A673 (cell line): ENCODE results near the gene TOX4. TPM values are rescaled to one million over a fixed set of nuclear protein-coding genes. Genes with fewer than 3 reads are reported as not detected.

ENCODE experiments used
- BruUV-seq: library from RNA; stranded (reverse); fragments of 400-500 nt; replicated peaks from 2 replicates; lab custom pipeline; 2021; lab: Mats Ljungman, UMichigan
- CTCF ChIA-PET: fragments of 300-600 bp; sonication (Branson Sonifier 250); formaldehyde crosslinking; loops from one replicate; lab custom pipeline; 2022; ENCODE audit warnings: antibody characterized with exemption; lab: Charles Lee
- POLR2A ChIA-PET: fragments of 300-600 bp; sonication (Branson Sonifier 250); formaldehyde crosslinking; loops from one replicate; lab custom pipeline; 2022; ENCODE audit warnings: antibody characterized with exemption; ENCODE audit not compliant: low non-redundant PET; lab: Charles Lee
- DNase-seq: peaks from one replicate; pipeline ENCODE4 v3.0.0-alpha.2; 2015; ENCODE audit warnings: low spot score
- H3K27ac ChIP-seq: fragments of 200-600 bp; sonication (generic); 2 replicates; pipeline ENCODE4 v1.5.1; 2016; ENCODE audit warnings: mixed run types, low read depth, mild to moderate bottlenecking, mixed read lengths, antibody characterized with exemption, low read length; ENCODE audit not compliant: poor library complexity, severe bottlenecking
- H3K27me3 ChIP-seq: fragments of 200-600 bp; sonication (generic); replicated peaks from 2 replicates; pipeline ENCODE4 v1.6.1; 2017; ENCODE audit warnings: mixed run types, low read depth, mild to moderate bottlenecking, mixed read lengths, antibody characterized with exemption, low read length; ENCODE audit not compliant: insufficient read depth, poor library complexity
- H3K36me3 ChIP-seq: fragments of 200-600 bp; sonication (generic); 2 replicates; pipeline ENCODE4 v1.6.1; 2016; ENCODE audit warnings: mixed run types, mild to moderate bottlenecking, mixed read lengths, antibody characterized with exemption, low read length; ENCODE audit not compliant: insufficient read depth, poor library complexity, severe bottlenecking
- H3K4me1 ChIP-seq: fragments of 200-600 bp; sonication (generic); 2 replicates; pipeline ENCODE4 v1.6.1; 2017; ENCODE audit warnings: mixed run types, mild to moderate bottlenecking, mixed read lengths, antibody characterized with exemption, low read length; ENCODE audit not compliant: insufficient read depth, poor library complexity, severe bottlenecking
- H3K4me3 ChIP-seq: fragments of 200-600 bp; sonication (generic); 2 replicates; pipeline ENCODE4 v1.5.1; 2016; ENCODE audit warnings: low read depth, mixed run types, mild to moderate bottlenecking, mixed read lengths, low read length; ENCODE audit not compliant: poor library complexity, severe bottlenecking
- H3K9me3 ChIP-seq: fragments of 200-600 bp; sonication (generic); 2 replicates; pipeline ENCODE4 v1.6.1; 2016; ENCODE audit warnings: mixed run types, low read depth, mild to moderate bottlenecking, mixed read lengths, antibody characterized with exemption, low read length; ENCODE audit not compliant: poor library complexity, severe bottlenecking
- EZH2 ChIP-seq: fragments of 200-600 bp; sonication (generic); IDR thresholded peaks from 2 replicates; pipeline ENCODE4 v1.6.1; 2017; ENCODE audit warnings: borderline replicate concordance, low read depth, mild to moderate bottlenecking, mixed read lengths, antibody characterized with exemption, low read length; ENCODE audit not compliant: poor library complexity, severe bottlenecking
- intact Hi-C: fragments of 100-400 bp; cut with micrococcal nuclease; formaldehyde crosslinking; loops from one replicate; pipeline ENCODE4 v1.10.0; 2022; ENCODE audit not compliant: unreplicated experiment
- total RNA-seq: library from RNA; stranded (reverse); gene quantifications from 2 replicates; pipeline ENCODE4 v1.2.3, GENCODE V29; 2021
- TF ChIP-seq, protein P1 (sequence below): fragments of 300-800, 200-600 bp; sonication (generic); conservative IDR thresholded peaks from 2 replicates; pipeline ENCODE4 v1.5.1; 2017; ENCODE audit warnings: low read depth, mild to moderate bottlenecking, antibody characterized with exemption, low read length, moderate library complexity, mixed read lengths

The TOX4 gene
- total RNA-seq, 1 experiment from 2014 or later = 84.7 TPM

DNA sequence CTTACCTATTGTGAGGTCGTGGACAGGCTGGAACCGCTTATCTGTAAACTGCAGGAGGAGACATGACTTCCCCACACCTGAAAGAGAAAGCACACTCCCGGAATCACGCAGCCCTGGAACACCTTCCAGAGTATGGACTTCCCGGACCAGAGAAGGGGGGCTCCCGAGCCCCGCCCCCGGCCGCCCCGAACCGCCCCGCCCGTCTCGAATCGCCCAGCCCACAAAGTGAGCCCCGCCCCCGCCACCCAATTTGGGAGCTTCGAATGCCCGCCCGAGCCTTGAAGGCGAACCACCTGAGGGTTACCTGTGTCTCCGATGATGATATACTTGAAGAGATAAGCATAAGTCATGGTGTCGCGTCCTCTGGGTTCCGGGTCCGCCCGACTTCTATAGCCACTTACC, 471 bp upstream of the TOX4 start:
- H3K4me1 ChIP-seq = peaks cover 11% of the 10 kb centered on the region
- no peaks in the 10 kb centered on the region for H3K27me3 ChIP-seq
- peak overlapping the region; percentile 69 for H3K27ac ChIP-seq
- H3K9me3 ChIP-seq = no peaks in the 10 kb centered on the region
- DNase-seq = no peak
- peak overlapping the region; percentile 78 for H3K4me3 ChIP-seq
- intact Hi-C loops = no loop called here
- TF ChIP-seq EZH2 = no peak
- TF ChIP-seq, protein P1, sequence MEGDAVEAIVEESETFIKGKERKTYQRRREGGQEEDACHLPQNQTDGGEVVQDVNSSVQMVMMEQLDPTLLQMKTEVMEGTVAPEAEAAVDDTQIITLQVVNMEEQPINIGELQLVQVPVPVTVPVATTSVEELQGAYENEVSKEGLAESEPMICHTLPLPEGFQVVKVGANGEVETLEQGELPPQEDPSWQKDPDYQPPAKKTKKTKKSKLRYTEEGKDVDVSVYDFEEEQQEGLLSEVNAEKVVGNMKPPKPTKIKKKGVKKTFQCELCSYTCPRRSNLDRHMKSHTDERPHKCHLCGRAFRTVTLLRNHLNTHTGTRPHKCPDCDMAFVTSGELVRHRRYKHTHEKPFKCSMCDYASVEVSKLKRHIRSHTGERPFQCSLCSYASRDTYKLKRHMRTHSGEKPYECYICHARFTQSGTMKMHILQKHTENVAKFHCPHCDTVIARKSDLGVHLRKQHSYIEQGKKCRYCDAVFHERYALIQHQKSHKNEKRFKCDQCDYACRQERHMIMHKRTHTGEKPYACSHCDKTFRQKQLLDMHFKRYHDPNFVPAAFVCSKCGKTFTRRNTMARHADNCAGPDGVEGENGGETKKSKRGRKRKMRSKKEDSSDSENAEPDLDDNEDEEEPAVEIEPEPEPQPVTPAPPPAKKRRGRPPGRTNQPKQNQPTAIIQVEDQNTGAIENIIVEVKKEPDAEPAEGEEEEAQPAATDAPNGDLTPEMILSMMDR = no peak
- ChIA-PET POLR2A (interaction anchor here (0.6 to 0.7 kb wide), 2 partner anchors 21 to 24 kb away, joined by 3 read pairs; partner anchors contain the start of gene CHD8), CTCF (interaction anchor here (0.5 to 1.8 kb wide), 3 partner anchors 8 to 58 kb away, joined by 3 to 5 read pairs (median 4); partner anchors contain the start of gene CHD8)
- no peaks in the 10 kb centered on the region for H3K36me3 ChIP-seq
- BruUV-seq = no TSS peak

DNA sequence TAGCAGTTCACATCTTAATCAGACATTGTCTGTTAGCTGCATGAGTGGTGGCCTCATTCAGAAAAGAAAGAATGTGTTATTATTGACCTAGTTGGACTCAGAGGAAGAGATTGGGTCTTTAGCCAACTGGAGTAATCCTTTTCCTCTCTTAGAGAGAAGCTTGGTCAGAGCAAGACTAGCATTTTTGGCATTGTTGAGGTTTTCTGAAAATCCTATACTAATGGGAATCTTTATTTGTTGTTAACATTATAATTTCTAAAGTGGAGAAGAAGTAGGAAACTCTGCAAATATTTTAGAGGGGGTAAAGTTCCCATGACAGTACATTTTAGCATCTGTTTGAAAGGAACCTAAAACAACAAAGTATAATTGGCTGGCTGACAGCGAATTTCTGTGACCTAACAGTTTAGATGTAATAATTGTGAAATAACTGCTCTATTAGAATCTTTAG, 9.7 kb downstream of the TOX4 start:
- no peak overlapping the region for H3K27ac ChIP-seq
- no peak for TF ChIP-seq EZH2
- TF ChIP-seq, protein P1 = no peak
- ChIA-PET CTCF (no interaction called here), POLR2A (interaction anchor here (0.6 kb wide), 1 partner anchor 35 kb away, joined by 3 read pairs; no protein-coding TSS in a partner anchor)
- H3K4me1 ChIP-seq = no peaks in the 10 kb centered on the region
- no TSS peak for BruUV-seq
- no peaks in the 10 kb centered on the region for H3K9me3 ChIP-seq
- no peak for DNase-seq
- H3K27me3 ChIP-seq = no peaks in the 10 kb centered on the region
- H3K4me3 ChIP-seq = no peak overlapping the region
- H3K36me3 ChIP-seq = peaks cover 42% of the 10 kb centered on the region
- intact Hi-C loops = no loop called here

DNA sequence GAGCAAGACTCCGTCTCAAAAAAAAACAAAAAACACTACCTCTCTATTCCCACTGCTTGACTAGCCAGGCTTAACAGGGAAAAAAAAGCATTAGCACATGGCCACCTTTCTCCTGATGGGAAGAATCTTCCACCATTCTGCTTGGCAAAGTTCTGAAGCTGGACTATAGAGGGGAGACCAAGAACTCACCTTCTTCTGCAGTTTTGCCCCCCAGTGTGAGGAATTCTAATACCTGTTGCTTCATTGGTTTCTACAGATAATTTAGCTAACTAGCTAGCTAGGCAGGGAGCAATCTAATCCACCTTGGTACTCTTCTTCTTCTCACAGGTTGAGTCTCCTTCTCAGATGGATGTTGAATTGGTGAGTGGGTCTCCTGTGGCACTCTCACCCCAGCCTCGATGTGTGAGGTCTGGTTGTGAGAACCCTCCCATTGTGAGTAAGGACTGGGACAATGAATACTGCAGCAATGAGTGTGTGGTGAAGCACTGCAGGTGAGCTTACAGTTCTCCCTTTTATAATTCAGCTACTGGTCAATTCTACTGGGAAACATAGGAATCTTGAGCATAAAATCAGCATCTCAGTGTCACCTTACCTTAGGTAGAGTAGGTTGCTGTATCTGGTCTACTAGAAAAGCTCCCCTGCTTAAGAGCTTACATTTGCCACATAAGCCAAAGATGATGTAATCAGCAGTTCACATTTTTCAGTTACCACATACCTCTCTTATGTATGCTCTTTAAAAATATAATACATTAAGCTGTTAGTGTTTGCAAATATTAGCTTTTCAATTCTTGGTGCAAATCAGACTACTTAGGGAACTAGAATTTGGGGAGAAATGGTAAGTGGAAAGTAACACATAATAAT, 18.1 kb downstream of the TOX4 start:
- no peak for DNase-seq

More for the DNA sequence above, 18.1 kb downstream of the TOX4 start:
- Histone ChIP-seq H3K36me3 (peaks cover 88% of the 10 kb centered on the region), H3K4me1 (no peaks in the 10 kb centered on the region), H3K27ac (peak overlapping the region; percentile 50), H3K4me3 (no peak overlapping the region), H3K27me3 (no peaks in the 10 kb centered on the region), H3K9me3 (no peaks in the 10 kb centered on the region)
- TF ChIP-seq EZH2 = no peak
- TF ChIP-seq, protein P1 = no peak
- intact Hi-C loops = no loop called here
- POLR2A ChIA-PET = interaction anchor here (0.6 kb wide), 1 partner anchor 50 kb away, joined by 3 read pairs; no protein-coding TSS in a partner anchor
- no TSS peak for BruUV-seq
- CTCF ChIA-PET = no interaction called here
